Kidney glomerular epithelial cell (primary cell): ENCODE data around the gene CAMK2G.
A peak's percentile ranks its signal among the peaks of the same experiment; 100 is the strongest.

Source experiments
- DNase-seq: peaks from one replicate; lab custom pipeline; 2025; lab: John Stamatoyannopoulos, UW

Gene CAMK2G

GRCh38 chr10:73879296-73880173 is 5.2 kb upstream of the CAMK2G start:
- DNase-seq, result peak; percentile 65

GRCh38 chr10:73878365-73878764 is 4.0 kb upstream of the CAMK2G start:
- no peak for DNase-seq

GRCh38 chr10:73877533-73878160 is 3.3 kb upstream of the CAMK2G start:
- no peak for DNase-seq

GRCh38 chr10:73876971-73877370 is 2.6 kb upstream of the CAMK2G start:
- DNase-seq, result peak; percentile 8

- no peak for DNase-seq
Measured at GRCh38 chr10:73876566-73876965, 2.2 kb upstream of the CAMK2G start.

- no peak for DNase-seq
Measured at GRCh38 chr10:73876157-73876556, 1.8 kb upstream of the CAMK2G start.

GRCh38 chr10:73875139-73875475 is 752 bp upstream of the CAMK2G start:
- no peak for DNase-seq

- DNase-seq, result no peak
Measured at GRCh38 chr10:73873838-73874215, 528 bp downstream of the CAMK2G start.

GRCh38 chr10:73873142-73873837 is 1.1 kb downstream of the CAMK2G start:
- DNase-seq, result no peak

- no peak for DNase-seq
Measured at GRCh38 chr10:73872190-73872710, 2.1 kb downstream of the CAMK2G start.

GRCh38 chr10:73871295-73872189 is 2.8 kb downstream of the CAMK2G start:
- no peak for DNase-seq

- no peak for DNase-seq
Measured at GRCh38 chr10:73868655-73869195, 5.6 kb downstream of the CAMK2G start.

- DNase-seq, result no peak
Measured at GRCh38 chr10:73867871-73868631, 6.3 kb downstream of the CAMK2G start.

GRCh38 chr10:73867126-73867807 is 7.1 kb downstream of the CAMK2G start:
- DNase-seq, result no peak

- DNase-seq, result no peak
Measured at GRCh38 chr10:73866621-73867020, 7.7 kb downstream of the CAMK2G start.

- DNase-seq, result no peak
Measured at GRCh38 chr10:73865459-73866442, 8.6 kb downstream of the CAMK2G start.

- DNase-seq, result no peak
Measured at GRCh38 chr10:73865107-73865458, 9.3 kb downstream of the CAMK2G start.

- no peak for DNase-seq
Measured at GRCh38 chr10:73864229-73864628, 10.1 kb downstream of the CAMK2G start.
